Ovary (tissue), 9 donors: ENCODE measurements around the gene HS3ST6. TPM values are rescaled to one million over a fixed set of nuclear protein-coding genes. Genes with fewer than 3 reads are reported as not detected.
"Not testable (repeated sequence)": the region's sequence is repeated elsewhere in the genome, so short reads cannot be mapped to it uniquely, and the experiment has no call there.

ENCODE experiments used
- DNase-seq, 5 donors: peaks; one replicate each; pipeline ENCODE4 v3.0.0-alpha.2; 2019 to 2020
- H3K27ac ChIP-seq, 2 donors: fragments of 200-600 bp; one replicate each; pipeline versions ENCODE4 v1.5.1 to v1.8.0; 2019 to 2022
- H3K27me3 ChIP-seq: fragments of 200-600 bp; one replicate; pipeline ENCODE4 v1.8.0; 2022
- H3K36me3 ChIP-seq: fragments of 200-600 bp; sonication (generic); one replicate; pipeline ENCODE4 v1.5.1; 2019
- H3K4me1 ChIP-seq: one replicate; pipeline ENCODE4 v1.8.1; 2013; ENCODE audit warnings: mild to moderate bottlenecking, moderate library complexity; ENCODE audit not compliant: insufficient read depth
- H3K4me3 ChIP-seq: fragments of 200-600 bp; sonication (generic); one replicate; pipeline ENCODE4 v1.5.1; 2017
- H3K9me3 ChIP-seq, 2 donors: fragments of 200-600 bp in 1 of 2; sonication (generic) in 1 of 2; one replicate each; pipeline versions ENCODE4 v1.5.1 to v1.8.1; 2013 to 2019; ENCODE audit warnings: mild to moderate bottlenecking in 1 of 2, moderate library complexity in 1 of 2
- EP300 ChIP-seq: sonication (generic); formaldehyde crosslinking; IDR thresholded peaks from one replicate; pipeline ENCODE4 v1.6.1; 2017; ENCODE audit warnings: antibody characterized with exemption
- POLR2A ChIP-seq: fragments of 450-650 bp; IDR thresholded peaks from one replicate; pipeline ENCODE4 v1.6.1; 2017; ENCODE audit warnings: antibody characterized with exemption, mild to moderate bottlenecking, moderate library complexity
- WGBS, 3 donors: extraction: QIAGEN DNeasy Blood & Tissue Kit in 1 of 3; methylation state at CpG; one replicate each; pipeline versions ENCODE4 v1.1.5 to v1.1.7; 2013 to 2017; 5-methylcytosine and 5-hydroxymethylcytosine counted together
- intact Hi-C, 4 donors: fragments of 100-400 bp; cut with DNase I; formaldehyde crosslinking; loops; one replicate each; pipeline versions ENCODE4 v1.11.0 to v1.15.1; 2022 to 2023
- polyA plus RNA-seq, 2 donors: library from polyadenylated mRNA; stranded (reverse); fragments of 200-250 nt in 1 of 2; fragments of 350-450 nt in 1 of 2; fragmentation: Illumina TruSeq in 1 of 2; extraction: RNeasy Lipid Tissue Mini Kit (QIAGEN cat#74804) in 1 of 2; gene quantifications; one replicate each; pipeline ENCODE4 v1.2.3, GENCODE V29; 2013 to 2014
- total RNA-seq, 7 donors: library from RNA; depleted of rRNA in 2 of 7; stranded (reverse); fragments of >200 nt in 2 of 7; fragmentation: NEBNext Ultra II Directional in 3 of 7; extraction: Animal tissue kit (Norgen Biotek cat#: 25700) in 3 of 7; gene quantifications; one replicate each; pipeline versions ENCODE4 v1.1.0 to v1.2.4, GENCODE V29; 2016 to 2023
- TF ChIP-seq, protein P1 (sequence below), 3 donors: fragments of 450-650 bp in 2 of 3; fragments of 200-600 bp in 1 of 3; IDR thresholded peaks; one replicate each; pipeline versions ENCODE4 v1.5.1 to v1.8.0; 2016 to 2022; ENCODE audit warnings: antibody characterized with exemption in 3 of 3, mild to moderate bottlenecking in 1 of 3
- donor health status: DM: no; HTN: no; CAD: no; lungs with moderate emphysema.
- donor health status: DM: no; HTN: no; CAD: no.
- donor health status: Bipolar disorder and iron deficiency.
- donor health status: DM: yes; HTN: yes; CAD: no.
- donor health status: DM: no; HTN: no; CAD: no.
- donor health status: DM: yes; HTN: yes; CAD: no.

Gene HS3ST6
- total and polyA plus RNA-seq, 9 donors, result 0.69 to 1.8 TPM; not detected in 7

DNA sequence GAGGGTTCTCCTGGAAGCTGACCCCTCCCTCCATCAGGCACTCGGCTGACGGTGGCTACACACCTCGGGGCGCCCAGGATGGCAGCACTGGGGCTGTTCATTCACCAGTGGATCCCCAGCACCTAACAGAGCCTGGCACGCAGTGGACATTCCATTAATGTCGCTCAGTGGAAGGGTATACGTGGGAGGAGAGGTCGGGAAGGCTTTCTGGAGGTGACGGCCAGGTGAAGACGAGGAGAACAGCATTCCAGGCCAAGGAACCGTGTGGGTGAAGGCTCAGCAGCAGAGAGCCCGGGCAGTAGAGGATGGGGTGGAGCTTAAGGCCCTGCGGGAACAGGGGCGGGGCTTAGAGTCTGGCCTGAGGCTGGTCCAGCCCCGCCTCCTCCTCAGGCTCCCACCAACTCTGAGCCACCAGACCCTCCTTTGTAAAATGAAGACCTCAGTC lies 2.5 kb upstream of the HS3ST6 start:
- H3K27ac ChIP-seq, result no peak overlapping the region
- H3K36me3 ChIP-seq, result no peaks in the 10 kb centered on the region
- no peak overlapping the region for H3K4me3 ChIP-seq
- no peaks in the 10 kb centered on the region for H3K9me3 ChIP-seq
- intact Hi-C loops, result no loop called here
- 6 to 10% (median 10%) methylated on average over 14 to 15 of the region's 15 CpGs for WGBS, 3 donors
- no peak for DNase-seq
- TF ChIP-seq POLR2A (no peak), EP300 (no peak)
- TF ChIP-seq, protein P1, sequence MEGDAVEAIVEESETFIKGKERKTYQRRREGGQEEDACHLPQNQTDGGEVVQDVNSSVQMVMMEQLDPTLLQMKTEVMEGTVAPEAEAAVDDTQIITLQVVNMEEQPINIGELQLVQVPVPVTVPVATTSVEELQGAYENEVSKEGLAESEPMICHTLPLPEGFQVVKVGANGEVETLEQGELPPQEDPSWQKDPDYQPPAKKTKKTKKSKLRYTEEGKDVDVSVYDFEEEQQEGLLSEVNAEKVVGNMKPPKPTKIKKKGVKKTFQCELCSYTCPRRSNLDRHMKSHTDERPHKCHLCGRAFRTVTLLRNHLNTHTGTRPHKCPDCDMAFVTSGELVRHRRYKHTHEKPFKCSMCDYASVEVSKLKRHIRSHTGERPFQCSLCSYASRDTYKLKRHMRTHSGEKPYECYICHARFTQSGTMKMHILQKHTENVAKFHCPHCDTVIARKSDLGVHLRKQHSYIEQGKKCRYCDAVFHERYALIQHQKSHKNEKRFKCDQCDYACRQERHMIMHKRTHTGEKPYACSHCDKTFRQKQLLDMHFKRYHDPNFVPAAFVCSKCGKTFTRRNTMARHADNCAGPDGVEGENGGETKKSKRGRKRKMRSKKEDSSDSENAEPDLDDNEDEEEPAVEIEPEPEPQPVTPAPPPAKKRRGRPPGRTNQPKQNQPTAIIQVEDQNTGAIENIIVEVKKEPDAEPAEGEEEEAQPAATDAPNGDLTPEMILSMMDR (IDR thresholded peaks at IDR 0.05), result no peak
- H3K4me1 ChIP-seq, result no peaks in the 10 kb centered on the region
- H3K27me3 ChIP-seq, result no peaks in the 10 kb centered on the region

DNA sequence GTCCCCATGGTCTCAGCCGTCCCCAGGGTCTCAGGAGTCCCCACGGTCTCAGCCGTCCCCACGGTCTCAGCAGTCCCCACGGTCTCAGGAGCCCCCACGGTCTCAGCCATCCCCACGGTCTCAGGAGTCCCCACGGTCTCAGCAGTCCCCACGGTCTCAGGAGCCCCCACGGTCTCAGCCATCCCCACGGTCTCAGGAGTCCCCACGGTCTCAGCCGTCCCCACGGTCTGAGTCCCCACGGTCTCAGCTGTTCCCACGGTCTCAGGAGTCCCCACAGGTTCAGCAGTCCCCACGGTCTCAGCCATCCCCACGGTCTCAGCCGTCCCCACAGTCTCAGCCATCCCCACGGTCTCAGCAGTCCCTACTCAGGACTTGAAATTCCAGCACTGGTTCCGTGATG lies 1.9 kb upstream of the HS3ST6 start:
- H3K27me3 ChIP-seq, H3K9me3 ChIP-seq, intact Hi-C loops, DNase-seq, H3K36me3 ChIP-seq, H3K4me1 ChIP-seq, H3K4me3 ChIP-seq, H3K27ac ChIP-seq: not testable (repeated sequence)
- WGBS, 3 donors, result 65 to 72% (median 66%) methylated on average over 20 to 21 of the region's 21 CpGs

DNA sequence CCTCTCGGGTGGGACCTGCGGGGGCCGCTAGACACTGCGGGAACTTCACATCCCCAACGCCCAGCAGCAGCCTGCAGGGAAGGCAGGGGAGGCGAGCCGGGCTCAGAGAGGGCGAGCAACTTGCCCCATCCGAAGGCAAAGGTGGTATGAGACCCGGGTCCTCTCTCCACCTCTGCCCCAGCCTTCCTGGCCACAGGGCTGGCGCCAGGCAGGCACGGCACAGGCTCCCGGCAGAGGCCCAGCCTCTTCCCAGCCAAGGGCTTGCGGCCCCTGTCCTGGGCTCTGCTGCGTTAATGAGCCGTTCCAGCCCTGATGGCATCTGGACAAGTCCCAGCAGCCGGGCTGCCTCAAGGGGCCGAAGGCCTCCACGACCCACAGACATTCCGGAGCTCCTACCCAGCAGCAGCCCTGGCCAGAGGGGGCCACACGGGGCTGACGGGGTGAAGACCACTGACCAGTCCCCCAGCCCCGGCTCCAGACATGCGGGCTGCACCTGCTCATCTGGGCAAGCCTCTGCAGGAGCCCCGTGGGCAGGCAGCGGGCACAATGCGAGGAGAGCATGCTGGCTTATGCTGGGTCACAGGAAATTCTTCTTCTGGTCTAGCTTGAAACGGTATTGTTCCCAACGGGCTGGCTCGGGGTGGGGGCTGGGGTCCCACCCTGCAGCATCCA lies 1.2 kb upstream of the HS3ST6 start:
- no peaks in the 10 kb centered on the region for H3K36me3 ChIP-seq
- TF ChIP-seq, protein P1 (IDR thresholded peaks at IDR 0.05), result no peak
- TF ChIP-seq EP300 (no peak), POLR2A (no peak)
- intact Hi-C loops, result loop anchor here in 1 of 4 donors (5.0 kb wide), 1 partner anchor 57 kb away; no protein-coding TSS in a partner anchor
- DNase-seq, result no peak
- no peaks in the 10 kb centered on the region for H3K9me3 ChIP-seq
- H3K4me1 ChIP-seq, result no peaks in the 10 kb centered on the region
- no peak overlapping the region for H3K27ac ChIP-seq
- no peak overlapping the region for H3K4me3 ChIP-seq
- 21 to 23% (median 22%) methylated on average over 27 to 30 of the region's 30 CpGs for WGBS, 3 donors
- H3K27me3 ChIP-seq, result no peaks in the 10 kb centered on the region

DNA sequence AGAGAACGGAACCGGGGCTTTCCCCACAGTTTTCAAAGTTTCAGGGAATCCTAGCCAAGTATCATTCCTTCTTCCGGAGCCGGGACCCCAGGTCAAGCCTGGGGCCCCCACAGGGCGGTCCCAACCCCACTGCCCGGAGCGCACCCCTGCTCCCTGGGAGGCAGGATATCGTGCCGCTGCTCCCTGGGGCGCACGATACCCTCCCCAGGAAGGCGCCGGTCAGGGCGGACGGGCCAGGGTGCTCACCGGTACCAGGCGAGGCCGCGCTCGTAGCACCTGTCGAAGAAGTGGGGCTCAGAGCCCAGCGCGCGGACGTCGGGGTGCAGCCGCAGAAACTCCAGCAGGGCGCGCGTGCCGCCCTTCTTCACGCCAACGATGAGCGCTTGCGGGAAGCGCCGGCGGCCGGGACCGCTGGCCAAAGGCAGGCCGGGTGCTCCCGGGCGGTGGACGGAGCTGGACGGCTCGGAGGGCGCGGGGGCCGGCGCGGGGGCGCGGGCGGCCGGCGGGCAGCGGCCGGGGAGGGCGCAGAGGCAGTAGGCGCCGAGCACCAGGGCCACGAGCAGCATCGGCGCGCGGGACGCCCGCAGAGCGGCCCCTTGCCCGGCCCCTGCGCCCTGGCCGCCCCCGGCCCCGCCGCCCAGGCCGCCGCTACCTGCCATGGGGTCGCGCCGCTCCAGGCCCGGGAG lies 407 bp downstream of the HS3ST6 start:
- intact Hi-C loops, result loop anchor here in 1 of 4 donors (5.0 kb wide), 1 partner anchor 56 kb away; no protein-coding TSS in a partner anchor

More for the DNA sequence above, 407 bp downstream of the HS3ST6 start:
- 1 to 2% (median 2%) methylated on average over 11 to 78 of the region's 81 CpGs for WGBS, 3 donors
- Histone ChIP-seq H3K4me1 (no peaks in the 10 kb centered on the region), H3K4me3 (no peak overlapping the region), H3K27ac (no peak overlapping the region), H3K9me3 (no peaks in the 10 kb centered on the region), H3K27me3 (no peaks in the 10 kb centered on the region), H3K36me3 (no peaks in the 10 kb centered on the region)
- DNase-seq, result no peak
- TF ChIP-seq, protein P1 (IDR thresholded peaks at IDR 0.05), result no peak
- TF ChIP-seq POLR2A, result no peak
- TF ChIP-seq EP300, result no peak
